Activated CD4-positive, alpha-beta T cell treated with anti-CD3 and anti-CD28 coated beads, Interleukin-2, Interleukin-6, amounts not matched to agents 100 ng/mL and 50 ng/mL, durations not matched to agents 16 hours and 8 hours (primary cell): ENCODE results near the gene DDX60.
A peak's percentile ranks its signal among the peaks of the same experiment; 100 is the strongest.
"Not testable (repeated sequence)": the region's sequence is repeated elsewhere in the genome, so short reads cannot be mapped to it uniquely, and the experiment has no call there.

Experiments used
- DNase-seq: peaks from one replicate; pipeline ENCODE4 v3.0.0-alpha.2; 2020

DDX60 gene

DNA sequence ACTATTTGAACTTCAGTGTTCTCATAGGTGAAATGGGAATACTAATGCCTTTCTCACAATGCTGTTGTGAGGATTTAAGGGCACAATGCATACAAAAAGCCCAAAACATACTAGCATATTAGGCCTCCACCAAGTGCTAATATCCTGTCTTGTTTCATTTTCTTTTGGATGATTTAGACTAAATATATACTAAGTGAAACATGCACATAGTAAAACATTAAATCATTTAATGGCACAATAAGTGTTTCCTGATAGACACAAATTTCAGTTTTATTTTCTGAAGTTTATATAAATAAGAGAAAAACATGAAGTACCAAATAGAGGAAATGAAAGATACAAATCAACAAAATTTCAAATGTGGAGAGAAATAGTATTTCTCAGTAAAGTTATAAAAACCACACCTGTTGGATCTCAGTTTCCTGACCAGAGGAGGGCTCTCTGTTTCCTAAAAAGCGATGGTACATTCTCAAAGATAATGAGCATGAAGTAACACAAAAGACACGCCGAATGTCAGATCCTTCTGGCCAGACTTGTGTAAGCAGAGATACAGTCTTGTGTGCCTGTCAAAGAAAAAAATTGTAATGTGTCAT is 25.1 kb downstream of the DDX60 start:
- no peak for DNase-seq

DNA sequence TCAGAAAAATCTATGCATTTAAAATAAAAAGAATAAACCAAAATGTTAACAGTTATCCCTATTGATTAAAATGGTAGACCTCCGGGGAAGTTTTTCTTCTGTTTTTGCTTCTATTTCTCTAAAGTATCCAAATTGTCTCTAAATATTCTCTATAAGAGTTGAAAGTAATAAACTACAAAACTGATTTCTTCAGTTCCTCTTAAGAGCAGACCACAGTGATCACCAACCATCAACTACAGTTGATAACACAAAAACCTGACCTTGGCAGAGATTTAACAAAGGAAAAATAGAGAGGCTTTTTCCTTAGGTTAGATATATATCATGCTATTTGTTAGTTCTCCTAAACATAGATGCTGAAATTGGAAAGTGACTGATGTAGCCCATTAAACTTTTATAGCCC is 27.3 kb downstream of the DDX60 start:
- DNase-seq, result no peak

DNA sequence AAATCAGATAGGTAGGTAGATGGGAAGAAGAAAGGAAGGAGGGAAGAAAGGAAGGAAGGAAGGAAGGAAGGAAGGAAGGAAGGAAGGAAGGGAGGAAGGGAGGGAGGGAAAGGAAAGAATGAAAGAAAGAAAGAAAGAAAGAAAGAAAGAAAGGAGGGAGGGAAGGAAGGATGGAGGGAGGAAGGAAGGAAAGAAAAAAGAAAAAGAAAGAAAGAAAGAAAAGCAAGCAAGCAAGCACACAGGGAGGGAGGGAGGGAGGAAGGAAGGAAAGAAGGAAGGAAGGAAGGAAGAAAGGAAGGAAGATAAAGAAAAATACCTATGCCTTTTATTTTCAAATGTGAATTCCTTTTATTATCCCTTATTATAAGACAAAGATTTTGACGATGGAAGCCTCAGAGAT is 32.7 kb downstream of the DDX60 start:
- not testable (repeated sequence) for DNase-seq

DNA sequence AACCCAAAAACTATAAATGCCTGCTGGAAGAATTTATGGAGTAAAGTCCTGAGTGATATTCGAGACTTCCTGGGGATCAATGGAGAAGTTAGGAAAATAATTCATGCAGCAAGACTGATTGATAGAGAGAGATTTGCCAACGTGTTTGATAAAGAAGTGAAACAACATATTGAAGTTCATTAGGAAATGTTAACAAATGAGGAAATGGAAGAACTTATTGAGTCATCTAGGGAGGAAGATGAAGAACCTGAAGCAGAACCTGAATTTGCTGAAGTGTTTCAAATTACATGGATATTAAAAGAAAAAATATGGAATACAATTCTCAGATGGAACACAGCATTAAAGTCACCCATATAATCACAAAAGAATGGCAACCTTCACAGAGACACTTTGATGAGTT is 39.0 kb downstream of the DDX60 start:
- no peak for DNase-seq

DNA sequence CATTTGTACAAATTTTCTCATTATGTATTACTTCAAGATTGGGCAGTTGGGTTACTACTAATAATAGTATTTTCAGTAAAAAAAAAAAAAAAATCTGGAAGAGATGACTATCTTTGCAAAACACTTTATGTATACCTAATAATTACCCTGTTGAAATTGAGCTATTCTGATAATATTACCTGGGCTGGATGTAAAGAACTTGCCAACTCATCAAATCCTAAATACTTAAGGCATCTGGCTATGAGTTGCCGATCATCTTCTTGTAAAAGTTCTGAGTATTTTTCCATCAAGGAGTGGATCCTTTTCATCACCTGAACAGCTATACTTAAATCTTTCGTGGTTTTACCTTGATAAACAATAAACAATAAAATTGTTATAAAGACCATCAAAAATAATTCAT is 42.7 kb downstream of the DDX60 start:
- DNase-seq, result no peak

DNA sequence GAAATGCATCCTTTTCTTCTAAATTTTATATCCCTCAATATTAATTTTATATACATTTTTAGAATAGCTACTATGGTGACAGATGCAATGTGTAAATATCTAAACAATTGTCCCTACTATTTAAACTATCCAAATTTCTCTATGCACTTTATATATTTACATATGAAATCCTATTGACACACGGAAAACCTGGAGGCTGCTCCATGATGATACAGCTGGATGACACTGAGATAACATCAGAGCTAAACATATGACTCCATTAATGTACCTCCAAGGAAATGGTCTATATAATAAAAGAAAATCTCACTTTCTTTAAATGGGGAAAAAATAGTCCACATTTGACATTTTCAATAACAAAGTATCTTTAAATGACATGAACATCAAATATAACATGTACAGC is 43.7 kb downstream of the DDX60 start:
- DNase-seq, result no peak

DNA sequence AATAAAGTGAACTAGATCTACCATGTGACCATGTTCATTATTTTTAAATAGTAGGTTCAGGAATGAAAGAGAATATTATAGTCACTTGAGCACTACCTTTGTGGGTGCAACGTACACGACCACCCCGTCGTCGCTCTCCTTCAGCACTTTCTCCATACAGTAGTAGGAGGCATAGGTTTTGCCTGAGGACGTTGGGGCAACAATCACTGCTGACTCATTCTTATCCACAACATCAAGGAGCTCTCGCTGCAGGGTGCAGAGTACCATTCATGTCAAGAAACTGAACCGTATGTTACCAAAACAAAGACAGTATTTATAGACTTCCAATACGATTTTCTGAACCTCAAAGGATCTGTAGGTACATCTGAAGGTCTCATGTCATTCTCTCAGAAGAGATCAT is 44.7 kb downstream of the DDX60 start:
- peak; percentile 29 for DNase-seq

DNA sequence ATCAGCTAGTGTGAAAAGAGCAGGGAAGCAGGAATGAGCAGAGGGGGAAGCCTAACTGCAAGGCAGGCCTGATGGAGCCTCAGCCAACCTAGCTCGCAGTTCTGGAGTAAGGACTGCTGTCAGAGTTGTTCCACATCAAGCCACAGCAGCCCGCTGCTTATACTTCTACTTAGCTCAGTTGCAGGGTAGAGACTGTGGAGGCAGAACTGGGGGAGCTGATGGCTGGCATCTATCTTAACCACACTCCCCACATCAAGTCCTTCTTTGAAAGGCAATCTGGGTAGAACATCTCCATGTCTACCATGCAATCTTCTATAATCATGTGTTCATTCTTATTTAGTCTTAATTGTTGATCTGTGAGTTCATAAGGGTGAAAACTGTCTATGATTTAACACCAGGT is 46.1 kb downstream of the DDX60 start:
- no peak for DNase-seq

DNA sequence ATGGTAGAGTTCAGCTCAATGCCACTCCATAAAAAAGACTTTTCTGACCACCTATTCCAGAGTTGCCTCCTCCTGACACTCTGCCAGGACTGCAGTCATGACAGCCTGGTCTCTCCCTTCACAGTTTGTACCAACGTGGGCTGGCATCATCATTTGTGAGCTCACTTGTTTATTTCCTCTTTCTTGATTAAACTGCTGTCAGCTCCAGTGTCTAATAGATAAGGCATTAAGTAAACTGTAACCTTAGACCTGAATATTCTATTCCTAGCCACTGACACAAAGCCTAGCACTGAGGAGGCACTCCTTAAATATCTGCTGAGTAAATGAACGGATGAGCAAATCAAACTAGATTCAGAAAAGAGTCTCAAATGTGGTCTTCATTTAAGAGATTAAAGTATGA is 48.7 kb downstream of the DDX60 start:
- DNase-seq, result no peak

DNA sequence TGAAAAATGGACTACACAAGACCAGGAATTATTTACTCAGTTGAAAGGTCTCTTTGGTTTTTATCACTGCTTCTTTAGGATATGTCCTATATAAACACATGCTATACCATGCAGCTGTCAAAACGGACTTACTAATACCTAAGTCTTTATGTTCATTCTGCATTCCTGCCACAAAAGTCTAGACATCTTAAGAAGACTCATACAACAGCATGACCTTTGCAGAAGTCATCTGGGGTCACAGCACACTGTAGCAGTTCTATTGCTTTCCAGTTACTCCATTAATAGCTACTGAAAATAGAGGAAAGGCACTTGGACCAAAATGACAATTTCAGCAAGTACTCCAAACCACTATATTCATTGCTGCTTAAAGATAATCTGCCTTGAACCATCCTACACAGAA is 53.2 kb downstream of the DDX60 start:
- DNase-seq, result no peak

DNA sequence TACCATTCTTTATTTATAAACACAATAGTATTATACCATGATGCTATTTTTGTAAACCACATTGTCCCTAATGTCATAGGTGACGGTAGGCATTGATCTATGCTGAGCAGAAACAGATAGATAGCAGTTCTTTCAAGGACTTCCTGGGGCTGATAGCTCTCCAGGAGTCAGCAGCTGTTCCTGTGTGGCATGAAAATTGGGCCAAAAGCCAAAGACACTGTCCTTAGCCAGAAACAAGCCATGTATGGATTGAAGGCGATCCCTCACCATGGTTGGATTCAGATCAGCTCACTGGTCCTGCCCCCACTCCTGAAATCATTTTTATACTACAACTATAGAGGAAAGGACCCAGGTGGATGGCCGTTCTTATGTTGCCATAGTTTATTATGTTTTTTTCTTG is 53.6 kb downstream of the DDX60 start:
- no peak for DNase-seq

DNA sequence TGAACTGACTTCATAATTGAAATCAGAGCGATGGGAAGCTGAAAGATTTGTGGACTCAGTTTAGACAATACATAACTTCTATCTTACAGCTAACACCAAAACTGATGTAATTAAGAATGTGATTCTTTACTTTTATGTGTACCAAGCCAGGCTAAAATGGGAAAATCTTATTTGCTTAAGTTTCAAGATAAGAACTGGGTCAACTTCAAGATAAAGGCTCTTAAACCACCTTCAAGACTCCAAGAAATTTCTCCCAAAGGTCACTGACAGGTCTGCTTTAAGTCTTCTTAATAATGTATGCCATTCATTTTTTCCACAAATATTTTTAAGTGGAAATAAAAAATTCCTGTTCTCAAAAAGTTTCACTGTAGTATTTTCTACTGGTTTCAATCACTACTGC is 55.5 kb downstream of the DDX60 start:
- DNase-seq, result no peak

DNA sequence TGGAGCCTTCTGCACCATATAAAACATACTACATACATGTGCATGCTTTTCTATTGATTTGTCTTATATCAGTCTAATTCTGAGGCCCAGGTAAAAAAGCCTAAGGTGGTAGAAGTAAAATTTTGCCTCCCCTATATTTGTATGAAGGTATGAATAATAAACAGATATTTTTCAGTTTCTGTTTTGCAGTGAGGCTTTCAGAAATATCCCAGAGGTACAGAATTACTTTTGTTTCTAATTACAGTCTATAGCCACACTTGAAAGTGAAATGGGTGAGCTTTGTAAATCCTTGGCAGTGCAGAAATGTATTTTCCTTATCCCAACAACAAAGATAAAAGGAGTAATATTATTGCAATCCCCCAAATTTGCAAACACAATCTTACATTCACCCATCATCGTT is 59.5 kb downstream of the DDX60 start:
- DNase-seq, result no peak

DNA sequence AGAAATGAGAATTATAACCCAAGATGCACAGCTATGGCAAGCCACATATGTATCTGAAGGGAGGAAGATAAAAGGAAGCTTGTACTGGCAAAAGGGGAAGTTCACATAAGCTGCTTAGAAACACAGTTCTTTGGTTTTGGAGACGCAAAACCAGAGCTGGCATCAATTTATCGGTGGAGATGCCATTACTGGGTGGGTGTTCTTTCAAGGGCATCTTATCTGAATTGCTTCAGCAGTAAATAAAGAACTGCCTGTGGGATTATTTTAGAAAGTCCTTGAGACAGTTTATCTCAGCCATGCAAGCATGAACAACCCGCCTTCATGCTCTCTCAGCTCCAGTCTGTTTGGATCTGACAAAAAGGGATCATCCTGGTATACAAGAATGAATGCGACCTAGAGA is 60.8 kb downstream of the DDX60 start:
- DNase-seq, result no peak

DNA sequence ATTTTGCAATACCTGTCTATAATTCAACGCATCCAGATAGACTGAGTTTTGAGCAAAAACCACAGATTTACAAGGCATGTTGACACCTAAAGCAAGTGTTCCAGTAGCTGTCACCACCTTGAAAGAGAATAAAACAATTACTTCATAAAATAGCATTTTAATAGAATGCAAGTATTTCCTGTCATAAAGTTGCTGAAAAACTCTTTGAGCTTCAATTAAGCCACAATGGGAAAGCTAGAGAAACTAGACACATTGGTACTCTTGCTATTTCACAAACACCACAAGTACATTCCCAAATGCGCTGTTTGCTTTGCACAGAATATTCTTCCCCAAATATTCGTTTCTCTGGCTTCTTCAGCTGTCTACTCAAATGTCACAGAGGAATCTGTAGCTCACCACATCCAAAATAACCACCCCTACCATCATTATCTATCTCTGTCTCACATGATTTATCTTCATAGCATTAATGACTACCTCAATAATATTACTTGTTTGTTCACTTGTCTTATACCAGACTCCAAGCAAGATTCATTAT is 70.3 kb downstream of the DDX60 start:
- no peak for DNase-seq

DNA sequence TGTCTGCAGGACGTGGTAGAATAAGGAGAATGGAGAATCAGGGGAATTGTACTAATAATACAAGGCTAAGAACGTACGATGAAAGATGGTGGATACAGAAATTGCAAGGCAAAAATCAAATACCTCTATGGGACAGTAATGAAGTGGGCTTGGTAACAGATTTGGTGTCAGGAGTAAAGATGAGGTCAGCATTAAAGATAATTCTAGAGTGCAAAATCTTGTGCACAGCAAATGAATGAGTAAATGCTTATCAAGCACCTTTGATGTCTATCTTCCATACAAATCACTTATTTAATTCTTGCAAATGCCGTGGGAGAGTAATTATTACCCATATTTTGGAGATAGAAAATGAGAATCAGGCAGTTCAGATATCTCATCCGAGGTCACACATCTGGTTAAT is 70.9 kb downstream of the DDX60 start:
- no peak for DNase-seq

DNA sequence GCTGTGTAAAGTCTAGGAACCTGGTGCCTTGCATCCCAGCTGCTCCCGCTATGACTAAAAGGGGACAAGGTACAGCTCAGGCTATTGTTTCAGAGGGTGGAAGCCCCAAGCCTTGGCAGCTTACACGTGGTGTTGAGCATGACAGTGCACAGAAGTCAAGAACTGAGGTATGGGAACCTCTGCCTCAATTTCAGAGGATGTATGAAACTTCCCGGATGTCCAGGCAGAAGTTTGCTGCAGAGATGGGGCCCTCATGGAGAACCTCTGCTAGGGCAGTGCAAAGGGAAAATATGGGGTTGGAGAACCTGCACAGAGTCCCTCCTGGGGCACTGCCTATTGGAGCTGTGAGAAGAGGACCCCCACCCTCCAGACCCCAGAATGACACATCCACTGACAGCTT is 76.6 kb downstream of the DDX60 start:
- no peak for DNase-seq

DNA sequence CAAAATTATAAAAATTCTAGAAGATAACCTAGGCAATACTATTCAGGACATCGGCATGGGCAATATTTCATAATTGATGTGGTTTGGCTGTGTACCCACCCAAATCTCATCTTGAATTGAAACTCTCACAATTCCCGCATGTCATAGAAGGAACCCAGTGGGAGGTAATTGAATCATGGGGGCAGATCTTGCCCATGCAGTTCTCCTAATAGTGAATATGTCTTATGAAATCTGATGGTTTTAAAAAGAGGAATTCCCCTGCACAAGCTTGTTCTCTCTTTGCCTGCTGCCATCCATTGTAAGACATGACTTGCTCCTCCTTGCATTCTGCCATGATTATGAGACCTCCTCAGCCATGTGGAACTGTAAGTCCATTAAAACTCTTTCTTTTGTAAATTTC is 77.7 kb downstream of the DDX60 start:
- no peak for DNase-seq

DNA sequence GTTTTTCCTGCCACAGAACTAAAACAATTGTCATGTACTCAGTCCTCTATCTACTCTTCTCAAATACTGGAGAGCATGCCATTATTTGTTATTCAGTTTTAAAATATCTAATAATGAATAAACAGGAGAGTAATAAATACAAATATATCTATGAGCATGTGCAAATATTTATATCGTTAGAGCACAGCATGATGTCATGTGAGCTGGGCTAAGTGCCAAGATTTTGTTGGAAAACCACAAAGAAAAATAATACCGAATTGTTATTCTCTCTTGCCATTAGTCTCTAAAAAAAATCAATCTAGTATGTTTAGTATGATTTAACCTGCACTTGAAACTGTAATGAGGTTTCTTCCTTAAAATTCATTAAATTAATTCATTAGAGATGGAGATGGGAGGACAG is 97.3 kb downstream of the DDX60 start:
- DNase-seq, result no peak

DNA sequence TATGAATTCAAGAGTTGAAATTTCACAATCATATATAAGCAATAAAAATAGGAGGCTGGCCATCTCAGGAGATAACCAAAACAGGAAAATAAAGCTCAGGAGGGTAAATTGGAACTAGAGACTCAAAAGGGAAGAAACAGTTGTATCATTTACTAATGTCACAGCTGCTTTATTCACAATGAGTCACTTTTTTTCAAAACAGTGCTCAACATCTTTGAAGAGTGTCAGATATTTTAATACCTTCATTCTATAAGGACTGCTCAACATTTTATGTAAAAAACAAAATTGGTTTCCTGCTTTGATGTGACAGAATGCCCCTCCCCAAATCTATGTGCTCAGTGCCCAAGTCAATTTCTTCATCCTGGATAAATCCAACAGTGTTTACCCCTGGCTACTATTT is 97.7 kb downstream of the DDX60 start:
- no peak for DNase-seq

DNA sequence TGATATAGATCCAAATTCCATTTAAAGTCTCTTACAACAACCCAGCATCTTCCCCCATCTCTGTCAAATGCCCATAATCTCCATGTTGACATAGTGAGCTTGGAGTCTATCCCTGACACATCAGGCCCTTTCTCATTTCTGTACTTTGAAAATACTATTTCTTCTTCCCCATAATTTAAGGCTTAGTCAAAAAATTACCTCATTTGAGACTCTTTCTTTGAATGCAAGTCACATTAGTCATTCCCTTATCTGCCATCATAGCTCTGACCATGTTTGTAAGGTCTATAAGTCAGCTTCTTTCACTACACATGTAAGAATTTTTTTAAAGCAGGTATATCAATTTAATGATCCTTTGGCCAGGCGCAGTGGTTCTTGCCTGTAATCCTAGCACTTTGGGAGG is 99.9 kb downstream of the DDX60 start:
- peak; percentile 1 for DNase-seq

DNA sequence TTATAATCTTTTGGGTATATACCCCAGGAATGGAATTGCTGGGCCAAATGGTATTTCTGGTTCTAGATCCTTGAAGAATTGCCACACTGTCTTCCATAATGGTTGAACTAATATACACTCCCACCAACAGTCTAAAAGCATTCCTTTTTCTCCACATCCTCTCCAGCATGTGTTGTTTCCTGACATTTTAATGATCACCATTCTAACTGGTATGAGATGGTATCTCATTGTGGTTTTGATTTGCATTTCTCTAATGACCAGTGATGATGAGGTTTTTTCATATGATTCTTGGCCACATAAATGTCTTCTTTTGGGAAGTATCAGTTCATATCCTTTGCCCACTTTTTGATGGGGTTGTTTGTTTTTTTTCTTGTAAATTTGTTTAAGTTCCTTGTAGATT is 105.0 kb downstream of the DDX60 start:
- DNase-seq, result not testable (repeated sequence)

DNA sequence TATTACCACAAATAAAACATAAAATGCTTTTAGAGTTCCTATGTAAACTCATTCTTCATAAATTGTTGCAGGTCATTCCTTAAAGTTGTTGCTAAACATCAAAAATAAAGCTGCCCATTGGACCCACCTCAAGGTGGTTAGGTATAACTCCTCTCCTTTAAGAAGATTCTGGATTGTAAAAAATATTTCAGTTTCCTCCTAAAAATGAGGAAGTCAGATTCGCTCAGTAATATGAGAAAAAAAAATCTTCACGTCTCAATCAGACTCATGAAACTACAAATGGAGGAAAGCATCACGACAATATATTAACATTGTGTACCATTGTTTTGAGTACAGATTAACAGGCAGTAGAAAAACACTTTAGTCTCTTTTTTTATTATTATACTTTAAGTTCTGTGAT is 105.9 kb downstream of the DDX60 start:
- no peak for DNase-seq

DNA sequence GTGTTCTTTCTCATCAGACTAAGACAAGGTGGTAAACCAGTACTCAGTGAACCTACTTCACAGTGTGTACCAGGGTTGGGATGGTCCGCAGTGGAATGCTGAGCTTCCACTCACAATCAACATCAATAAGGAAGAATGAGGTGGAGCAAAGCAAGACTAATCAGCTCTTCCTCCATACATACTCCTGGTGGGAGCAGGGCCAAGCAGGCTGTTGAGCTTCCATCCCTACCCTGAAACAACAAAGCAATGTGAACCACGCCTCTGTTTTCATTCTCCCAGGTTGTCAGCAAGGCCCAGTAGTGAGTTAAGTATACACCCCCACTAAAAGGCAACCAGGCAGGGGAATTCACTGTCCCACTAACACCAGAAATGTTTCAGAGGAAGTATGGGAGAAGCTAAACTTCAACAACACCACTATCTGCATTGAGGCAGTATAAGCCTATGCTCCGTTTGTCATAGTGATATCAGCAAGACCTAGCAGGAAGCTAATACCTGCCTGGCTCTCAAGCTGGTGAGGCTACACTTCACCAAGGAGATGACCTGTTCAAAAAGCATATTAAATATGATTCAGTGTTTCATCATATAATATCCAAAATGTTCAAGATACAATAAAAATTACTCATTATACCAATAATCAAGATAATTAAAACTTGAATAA is 109.5 kb downstream of the DDX60 start:
- DNase-seq, result no peak

DNA sequence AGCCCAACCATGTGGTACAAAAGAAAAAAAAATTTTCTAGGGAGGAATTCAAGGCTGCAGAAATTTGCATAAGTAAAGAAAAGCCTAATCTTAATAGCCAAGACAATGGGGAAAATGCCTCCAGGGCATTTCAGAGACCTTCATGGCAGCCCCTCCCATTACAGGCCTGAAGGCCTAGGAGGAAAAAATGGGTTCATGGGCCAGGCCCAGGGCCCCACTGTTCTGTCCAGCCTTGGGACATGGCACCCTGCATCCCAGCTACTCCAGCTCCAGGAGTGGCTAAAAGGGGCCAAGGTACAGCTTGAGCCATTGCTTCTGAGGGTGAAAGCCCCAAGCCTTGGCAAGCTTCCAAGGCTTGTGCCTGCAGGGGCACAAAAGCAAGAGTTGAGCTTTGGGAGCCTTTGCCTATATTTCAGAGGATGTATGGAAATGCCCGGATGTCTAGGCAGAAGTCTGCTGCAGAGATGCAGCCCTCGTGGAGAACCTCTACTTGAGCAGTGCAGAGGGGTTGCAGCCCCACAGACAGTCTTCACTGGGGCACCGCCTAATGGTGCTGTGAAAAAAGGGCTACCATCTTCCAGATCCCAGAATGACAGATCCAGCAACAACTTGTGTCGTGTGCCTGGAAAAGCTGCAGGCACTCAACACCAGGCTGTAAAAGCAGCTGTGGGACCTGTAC is 115.2 kb downstream of the DDX60 start:
- DNase-seq, result no peak
